HFF-Myc (cell line): ENCODE data around the gene CARD19.

Experiments used
- DNase-seq: peaks from one replicate; pipeline ENCODE4 v3.0.0-alpha.2; 2011; ENCODE audit warnings: low read depth; ENCODE audit errors: extremely low read depth
- H3K4me3 ChIP-seq: replicated peaks from 2 replicates; pipeline ENCODE4 v1.5.1; 2011; ENCODE audit warnings: low read depth, mild to moderate bottlenecking, control low read depth, low read length
- CTCF ChIP-seq: IDR thresholded peaks from 2 replicates; pipeline ENCODE4 v1.5.1; 2012; ENCODE audit warnings: mild to moderate bottlenecking, low read depth, low read length, control low read depth; ENCODE audit errors: missing control alignments

CARD19 gene, protein sequence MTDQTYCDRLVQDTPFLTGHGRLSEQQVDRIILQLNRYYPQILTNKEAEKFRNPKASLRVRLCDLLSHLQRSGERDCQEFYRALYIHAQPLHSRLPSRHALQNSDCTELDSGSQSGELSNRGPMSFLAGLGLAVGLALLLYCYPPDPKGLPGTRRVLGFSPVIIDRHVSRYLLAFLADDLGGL

DNA sequence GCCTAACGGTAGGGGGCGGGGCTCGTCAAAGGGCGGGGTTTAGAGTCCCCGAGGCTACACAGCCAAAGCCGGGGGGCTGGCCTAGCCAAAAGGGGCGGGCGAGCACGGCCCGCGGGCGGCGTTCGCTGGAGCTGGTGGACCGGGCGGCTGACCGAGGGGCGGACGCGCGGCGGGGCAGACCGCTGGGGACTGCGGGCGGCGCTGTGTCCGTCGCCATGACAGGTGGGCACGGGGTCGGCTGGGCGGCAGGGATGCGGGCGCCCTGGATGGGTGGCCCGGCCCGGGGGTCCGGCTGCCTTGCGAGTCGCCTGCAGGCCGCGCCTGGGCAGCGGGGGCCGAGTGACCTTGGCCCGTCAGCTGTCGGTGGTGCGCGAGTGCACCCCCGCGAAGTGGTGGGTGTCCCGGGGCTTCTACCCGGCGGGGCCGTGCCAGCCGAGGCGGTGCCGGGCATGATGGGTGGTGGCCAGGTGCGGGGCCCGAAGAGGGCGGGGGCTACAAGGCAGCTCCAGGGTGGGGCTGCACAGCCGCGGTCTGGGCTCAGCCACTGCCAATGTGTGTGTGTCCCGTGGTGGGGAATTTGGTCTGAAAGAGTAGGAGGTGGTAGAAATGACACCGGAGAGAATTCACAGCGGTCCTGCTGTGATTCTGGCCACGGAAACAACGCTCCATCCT lies at the start of gene CARD19:
CARD19 (plus strand) TSS at position 87 of the 672 bp plus-strand sequence; CDS start at position 216, 129 bp downstream.
- H3K4me3 ChIP-seq = peak within 1 kb of the TSS; percentile 57
- DNase-seq = no peak
- TF ChIP-seq CTCF = no peak

GRCh38 chr9:93048566-93049448 lies 47.2 kb upstream of the CARD19 start:
- TF ChIP-seq CTCF = no peak
- H3K4me3 ChIP-seq = no peak overlapping the region
- no peak for DNase-seq

- no peak overlapping the region for H3K4me3 ChIP-seq
- no peak for DNase-seq
- TF ChIP-seq CTCF = no peak
Observed at GRCh38 chr9:93049491-93049890, 46.5 kb upstream of the CARD19 start.

DNA sequence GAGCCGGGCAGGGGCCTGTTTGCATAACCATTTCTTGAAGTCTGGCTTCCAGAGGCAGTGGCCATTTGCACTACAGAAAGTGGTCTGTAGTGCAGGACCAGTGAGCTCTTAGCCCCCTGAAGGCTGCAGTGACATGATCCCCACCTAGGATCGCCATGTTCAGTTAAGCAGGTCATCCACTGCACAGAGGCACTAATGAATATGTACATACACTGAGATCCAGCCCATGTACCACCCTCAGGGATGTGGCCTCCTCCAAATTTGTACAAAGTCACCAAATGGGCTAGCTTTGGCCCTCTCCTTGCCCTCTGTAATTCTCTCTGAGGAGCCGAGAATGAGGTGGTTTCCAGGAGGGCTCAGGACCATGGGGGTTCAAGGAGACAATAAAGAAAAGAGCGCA lies 45.8 kb upstream of the CARD19 start:
- no peak overlapping the region for H3K4me3 ChIP-seq
- DNase-seq = no peak
- no peak for TF ChIP-seq CTCF

- no peak overlapping the region for H3K4me3 ChIP-seq
- TF ChIP-seq CTCF = no peak
- DNase-seq = no peak
Observed at GRCh38 chr9:93051680-93052089, 44.3 kb upstream of the CARD19 start.

DNA sequence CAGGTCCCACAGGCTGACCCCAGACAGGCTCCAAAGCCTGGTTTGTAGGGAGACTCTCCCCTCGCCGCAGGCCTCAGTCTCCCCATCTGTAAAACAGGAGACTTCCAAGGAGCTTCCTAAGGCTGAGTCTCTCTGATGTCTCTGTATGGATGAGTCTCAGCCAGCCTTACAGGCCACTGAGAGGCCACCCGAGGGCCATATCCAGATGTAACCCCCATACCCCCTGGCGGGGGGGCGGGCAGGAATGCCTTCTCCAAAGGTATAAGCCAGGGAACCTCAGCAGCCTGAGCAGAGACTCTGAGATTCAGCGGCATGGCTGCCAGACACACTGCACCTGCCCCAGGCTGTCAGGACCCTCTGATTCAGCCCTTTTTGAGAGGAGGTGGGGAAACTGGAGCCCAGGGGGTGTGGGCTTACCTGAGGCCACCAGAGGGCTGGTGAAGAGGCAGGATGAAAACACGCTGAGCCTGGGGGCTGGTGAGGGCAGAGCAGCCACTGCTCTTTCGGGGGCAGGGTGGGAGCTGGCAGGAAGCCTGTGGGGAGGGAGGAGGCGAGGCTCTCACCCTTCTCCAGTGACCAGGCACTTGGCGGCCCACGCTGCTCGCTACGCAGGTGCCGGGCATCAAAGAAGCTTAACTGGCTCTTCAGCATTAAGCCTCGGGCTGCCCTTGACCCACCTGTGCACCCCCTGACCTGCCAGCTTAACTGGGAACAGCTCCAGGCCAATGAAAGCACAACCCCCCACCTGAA lies 43.1 kb upstream of the CARD19 start:
- DNase-seq = no peak
- H3K4me3 ChIP-seq = no peak overlapping the region
- TF ChIP-seq CTCF = no peak
